NCI-H1417 (cell line): ENCODE results near the gene FRAT2.
"Not testable (repeated sequence)": the region's sequence is repeated elsewhere in the genome, so short reads cannot be mapped to it uniquely, and the experiment has no call there.

Source experiments
- DNase-seq, 3 experiments: peaks; one replicate each; lab custom pipeline; 2025; lab: John Stamatoyannopoulos, UW

Gene FRAT2

DNA sequence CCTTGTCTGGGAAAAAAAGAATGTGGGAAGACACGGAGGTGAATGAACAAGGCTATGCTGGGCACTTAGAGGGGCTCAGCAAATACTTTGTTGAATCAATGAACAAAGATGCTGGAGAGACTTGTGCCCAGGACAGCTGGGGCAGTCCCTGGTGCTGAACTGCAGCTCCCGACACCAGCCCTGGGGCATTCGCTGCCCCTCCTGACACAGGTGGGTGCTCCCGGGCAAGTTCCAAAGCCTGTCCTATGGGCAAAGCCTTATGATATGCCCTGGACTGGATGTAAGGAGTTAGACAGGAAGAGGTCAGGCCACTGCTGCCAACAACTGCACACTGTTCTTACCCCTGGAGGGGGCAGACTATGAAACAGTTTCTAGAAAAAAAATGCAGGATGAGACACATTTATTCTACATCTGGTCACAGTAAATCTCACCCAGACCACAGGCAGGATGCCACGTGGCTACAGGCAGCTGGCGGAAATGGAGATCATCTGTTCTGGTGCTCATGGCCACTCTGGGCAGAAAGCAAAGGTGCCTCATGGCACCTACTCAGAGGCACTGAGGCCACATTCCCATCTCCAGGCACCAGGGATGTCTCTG lies 21.9 kb upstream of the FRAT2 start:
- no peak for DNase-seq

DNA sequence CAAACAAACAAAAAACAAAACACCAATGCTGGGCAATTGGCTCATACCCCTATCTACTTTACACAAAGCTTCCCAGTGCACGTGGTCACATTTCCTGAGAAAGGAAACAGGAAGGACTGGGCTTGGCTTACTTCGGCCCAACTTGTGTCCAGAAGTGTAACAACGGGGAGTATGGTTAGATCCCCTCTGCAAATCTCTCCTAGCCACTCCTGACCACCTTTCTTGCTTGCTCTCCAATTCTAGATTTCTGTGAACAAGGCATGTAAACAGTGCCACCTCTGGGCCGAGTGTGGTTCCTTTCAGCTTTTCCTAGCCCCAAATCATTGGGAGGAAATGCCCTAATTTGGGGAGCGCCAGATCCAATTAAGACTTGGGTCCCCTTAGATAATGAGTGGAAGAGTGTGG lies 21.0 kb upstream of the FRAT2 start:
- peak in 1 of 3 experiments; percentile 13 for DNase-seq

DNA sequence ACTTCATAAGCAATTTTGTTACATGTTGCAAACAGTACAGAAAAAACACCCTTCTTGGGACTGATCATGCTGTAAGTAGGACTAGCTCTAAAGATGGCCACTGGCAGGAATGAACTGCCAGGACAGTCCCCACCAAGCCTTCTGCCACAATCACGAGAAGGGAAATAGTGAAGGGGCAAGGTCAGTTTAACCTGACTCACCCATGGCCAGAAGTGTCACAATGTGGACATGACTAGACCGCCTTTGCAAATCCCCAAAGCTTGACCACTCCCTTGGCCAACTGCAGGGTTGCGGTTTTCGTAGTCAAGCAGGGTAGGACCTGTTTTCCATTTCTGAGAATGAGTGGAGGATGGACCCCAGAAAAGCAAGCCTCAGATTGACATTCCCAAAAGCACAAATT lies 19.4 kb upstream of the FRAT2 start:
- no peak for DNase-seq

DNA sequence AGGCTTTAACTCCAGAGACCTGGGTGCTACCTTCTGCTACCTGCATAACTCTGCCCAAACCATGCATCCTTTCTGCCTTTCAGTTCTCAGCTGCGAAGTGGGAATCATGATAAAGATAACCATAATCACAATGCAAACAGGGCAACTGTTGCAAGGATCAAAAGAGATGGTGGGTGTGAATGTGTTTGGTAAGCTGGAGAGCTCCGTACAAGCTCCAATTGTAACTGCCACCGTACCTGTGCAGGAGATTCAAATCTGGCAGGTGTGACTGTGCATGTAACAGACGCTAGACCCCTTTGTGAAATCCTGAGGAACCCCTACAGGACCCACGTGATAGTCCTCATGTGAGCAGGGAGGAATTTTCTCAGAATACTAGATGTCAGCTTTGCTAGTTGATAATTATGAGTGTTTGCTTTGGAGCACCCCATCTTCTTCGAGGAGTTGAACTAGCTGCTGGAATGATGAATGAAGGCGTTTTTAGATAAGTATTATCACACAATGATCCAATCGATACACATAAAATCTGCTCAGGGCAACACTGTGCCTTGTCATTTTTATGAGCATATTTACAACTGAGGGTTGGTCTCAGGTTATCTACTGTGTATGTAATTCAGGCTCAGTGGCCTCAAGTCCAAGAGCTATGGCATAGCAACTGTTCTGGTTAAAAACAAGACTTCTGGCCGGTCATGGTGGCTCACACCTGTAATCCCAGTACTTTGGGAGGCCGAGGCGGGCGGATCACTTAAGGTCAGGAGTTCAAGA lies 15.4 kb upstream of the FRAT2 start:
- no peak for DNase-seq

DNA sequence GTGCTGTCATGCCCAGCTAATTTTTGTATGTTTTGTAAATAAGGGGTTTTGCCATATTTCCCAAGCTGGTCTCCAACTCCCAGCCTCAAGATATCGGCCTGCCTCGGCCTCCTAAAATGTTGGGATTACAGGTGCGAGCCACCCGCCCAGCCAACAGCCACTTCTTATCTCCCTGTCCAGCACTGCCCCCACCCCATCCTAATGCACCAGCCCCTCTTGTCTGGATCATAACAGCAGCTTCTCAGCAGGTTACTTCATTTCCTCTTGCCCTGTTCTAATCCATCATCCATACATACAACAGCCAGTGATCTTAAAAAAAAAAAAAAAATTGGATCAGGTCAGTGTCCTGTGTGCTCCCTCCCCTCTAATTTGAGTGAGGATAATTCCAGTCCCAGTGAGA lies 12.8 kb upstream of the FRAT2 start:
- no peak for DNase-seq

DNA sequence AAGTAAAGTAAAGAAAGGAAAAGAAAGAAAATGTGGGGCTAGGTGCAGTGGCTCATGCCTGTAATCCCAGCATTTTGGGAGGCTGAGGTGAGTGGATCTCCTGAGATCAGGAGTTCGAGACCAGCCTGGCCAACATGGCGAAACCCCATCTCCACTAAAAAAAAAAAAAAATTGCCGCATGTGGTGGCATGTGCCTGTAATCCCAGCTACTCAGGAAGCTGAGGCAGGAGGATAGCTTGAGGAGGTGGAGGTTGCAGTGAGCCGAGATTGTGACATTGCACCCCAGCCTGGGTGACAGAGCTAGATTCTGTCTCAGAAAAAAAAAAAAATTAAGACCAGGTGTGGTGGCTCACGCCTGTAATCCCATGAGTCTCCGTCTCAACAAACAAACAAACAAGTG lies 9.1 kb upstream of the FRAT2 start:
- not testable (repeated sequence) for DNase-seq

DNA sequence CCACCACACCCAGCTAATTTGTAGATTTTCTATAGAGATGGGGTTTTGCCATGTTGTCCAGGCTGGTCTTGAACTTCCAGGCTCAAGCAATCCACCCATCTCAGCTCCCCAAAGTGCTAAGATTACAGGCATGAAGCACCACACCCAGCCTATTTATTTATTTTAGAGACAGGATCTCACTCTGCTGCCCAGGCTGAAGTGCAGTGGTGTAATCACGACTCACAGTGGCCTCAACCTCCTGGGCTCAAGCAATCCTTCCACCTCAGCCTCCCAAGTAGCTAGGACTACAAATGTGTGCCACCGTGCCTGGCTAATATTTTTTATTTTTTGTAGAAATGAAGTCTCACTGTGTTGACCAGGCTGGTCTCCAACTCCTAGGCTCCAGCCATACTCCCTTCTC lies 6.9 kb upstream of the FRAT2 start:
- DNase-seq, result no peak

DNA sequence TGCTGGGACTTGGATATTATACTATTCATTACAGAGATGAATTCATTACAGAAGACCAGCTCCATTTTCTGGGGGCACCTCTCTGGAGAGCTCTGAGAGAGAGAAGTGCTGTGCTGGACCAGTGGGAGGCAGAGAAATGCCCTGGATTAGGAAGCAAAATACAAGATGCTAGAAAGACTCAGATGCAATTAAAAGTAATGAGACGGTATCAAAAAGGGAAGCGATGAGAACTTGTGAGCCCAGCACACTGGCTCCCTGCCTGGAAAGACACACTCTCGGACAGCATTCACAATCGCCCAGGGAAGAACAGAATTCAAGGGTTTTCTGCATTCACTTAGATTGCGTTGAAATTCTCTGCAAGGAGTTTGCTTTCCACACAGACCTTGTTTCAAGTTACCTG lies 3.5 kb upstream of the FRAT2 start:
- no peak for DNase-seq

DNA sequence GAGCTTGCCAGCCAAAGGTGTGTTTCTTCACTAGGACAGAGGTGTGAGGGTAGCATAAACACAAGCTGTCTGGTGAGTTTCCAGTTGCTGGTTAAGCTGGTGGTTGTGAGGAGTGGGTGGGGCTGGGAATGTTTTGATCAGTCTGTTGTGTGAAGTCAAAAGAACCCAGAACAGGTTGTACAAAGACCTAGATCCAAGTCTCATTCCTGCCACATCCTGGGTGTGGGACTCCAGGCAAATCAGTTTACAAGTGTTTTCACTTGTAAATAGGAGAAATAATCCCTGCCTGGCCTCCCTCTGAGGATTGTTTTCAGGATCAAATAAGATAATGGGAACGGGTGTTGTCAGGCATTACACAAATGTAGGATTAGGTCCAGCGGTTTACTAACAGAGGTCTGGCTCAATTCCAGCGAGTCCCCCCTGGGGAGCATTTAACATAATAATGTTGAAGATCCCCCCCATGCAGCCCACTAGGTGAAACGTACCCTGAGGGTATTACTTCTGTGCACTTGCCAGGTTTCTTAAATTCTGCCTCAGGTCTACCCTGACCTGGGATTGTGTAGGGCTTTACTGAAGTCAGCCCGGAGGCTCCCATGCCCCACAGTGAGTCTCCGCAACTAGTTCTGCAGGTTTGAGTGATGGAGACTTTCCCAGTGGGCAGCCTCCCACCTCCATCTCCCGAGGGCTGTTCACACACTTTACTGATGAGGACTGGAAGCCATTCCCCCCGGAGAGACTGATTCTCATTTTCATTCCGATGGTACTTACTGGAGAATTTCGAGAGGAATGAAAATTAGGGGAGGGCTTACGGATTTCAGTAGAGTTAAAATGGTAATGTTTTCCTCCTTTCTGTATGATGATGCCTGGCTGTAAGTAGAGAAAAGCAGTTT lies 2.7 kb upstream of the FRAT2 start:
- peak in 2 of 3 experiments; percentile 55 to 81 for DNase-seq

DNA sequence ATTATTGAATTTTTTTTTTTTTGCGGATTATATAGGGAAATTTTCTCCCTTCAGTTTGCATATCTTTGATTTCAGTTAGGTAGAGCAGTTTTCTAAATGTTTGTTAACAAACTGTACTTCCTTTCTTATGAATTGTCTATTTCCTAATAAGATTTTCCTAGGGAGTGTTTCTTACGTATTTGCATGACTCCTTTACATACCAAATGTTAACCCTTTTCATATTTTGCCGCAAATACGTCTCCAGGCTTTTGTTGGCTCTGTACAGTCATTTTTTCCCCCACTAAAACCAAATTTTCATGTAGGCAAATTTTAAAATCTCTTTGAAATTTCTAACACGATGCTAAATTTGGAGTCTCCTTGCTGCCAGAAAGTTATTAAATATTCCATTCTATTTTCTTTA lies 1.9 kb upstream of the FRAT2 start:
- DNase-seq, result peak in 1 of 3 experiments; percentile 27

DNA sequence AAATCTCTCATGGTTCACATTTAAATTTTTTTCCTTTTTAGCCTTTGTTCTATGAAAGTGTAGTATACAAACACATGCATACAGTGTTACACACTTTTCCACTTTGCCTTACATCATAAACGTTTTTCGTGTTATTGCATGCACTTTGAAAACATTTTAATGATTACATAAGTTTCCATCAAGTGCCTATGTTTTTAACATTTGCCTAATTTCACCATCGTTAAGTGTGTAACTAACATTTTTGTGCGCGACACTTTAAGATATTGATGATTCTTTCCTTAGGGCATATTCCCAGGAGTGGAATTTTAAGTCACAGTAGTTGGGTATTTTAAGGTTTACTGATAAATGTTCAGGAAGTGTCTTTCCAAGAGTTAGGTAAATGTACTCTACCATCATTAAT lies 1.5 kb upstream of the FRAT2 start:
- peak in 1 of 3 experiments; percentile 5 for DNase-seq

DNA sequence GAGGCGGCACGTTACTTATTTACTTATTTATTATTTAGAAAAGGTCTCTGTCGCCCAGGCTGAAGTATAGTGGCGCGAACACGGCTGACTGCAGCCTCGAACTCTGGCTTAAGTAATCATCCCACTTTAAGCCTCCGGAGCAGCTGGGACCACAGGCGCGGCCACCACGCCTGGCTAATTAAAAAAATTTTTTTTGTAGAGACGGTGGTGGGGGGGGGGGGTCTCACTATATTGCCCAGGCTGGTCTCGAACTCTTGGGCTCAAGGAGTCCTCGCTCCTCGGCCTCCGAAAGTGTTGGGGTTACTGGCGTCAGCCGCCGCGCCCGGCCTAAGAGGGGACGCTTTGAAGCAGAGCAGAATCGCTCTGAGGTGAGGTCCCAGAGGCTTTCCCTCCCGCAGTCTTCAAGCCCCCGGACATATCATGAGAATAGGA lies 675 bp upstream of the FRAT2 start:
- DNase-seq, result no peak

DNA sequence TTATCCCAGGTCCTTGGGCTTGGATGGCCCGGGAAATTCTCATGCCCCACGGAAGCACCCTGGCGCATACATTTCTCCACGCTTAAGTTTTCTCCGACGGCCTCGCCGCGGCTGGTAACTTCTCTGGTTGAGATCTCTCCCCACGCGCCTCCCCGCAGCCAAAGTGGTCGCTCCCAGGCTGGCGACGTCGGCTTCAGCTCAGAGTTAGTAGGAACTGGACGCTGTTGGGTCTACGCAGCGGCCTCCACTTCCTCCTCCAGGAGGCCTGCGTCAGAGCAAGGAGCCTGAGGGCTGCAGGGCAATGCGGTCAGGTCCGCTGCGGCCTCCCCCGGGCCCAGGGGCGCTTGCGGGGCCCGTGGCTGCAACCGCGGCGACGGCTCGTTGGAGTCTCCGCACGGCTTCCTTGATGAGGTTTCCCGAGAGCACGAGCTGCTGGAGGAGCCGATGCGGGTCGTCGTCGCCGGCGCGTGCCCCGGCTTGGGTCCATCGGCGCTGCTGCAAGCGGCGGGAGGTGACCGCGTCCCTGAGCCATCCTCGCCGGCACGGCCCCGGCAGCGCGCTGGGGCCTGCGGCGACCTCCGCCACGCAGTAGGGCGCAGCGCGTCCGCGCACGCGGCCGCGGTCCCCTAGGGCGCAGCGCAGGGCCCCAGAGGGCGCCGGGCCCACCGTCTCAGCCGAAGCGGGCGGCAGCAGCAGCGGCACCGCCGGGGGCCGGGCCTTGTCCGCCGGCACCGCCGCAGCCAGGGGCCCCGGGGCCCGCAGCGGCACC lies 744 bp downstream of the FRAT2 start:
- DNase-seq, result peak; percentile 8 to 66 (median 62)

DNA sequence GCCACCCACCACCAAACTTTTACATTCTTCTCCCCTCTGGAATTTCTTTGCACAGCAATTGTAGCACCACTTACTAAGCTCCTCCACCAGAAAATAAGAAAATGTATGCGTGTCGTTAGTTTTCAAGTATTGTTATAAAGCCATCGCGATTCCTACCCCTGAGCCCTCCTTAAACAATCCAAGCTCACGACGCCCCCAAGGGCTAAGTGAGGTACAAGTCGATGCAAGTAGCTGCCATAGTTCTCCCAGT lies 1.3 kb downstream of the FRAT2 start:
- peak in 1 of 3 experiments; percentile 62 for DNase-seq

DNA sequence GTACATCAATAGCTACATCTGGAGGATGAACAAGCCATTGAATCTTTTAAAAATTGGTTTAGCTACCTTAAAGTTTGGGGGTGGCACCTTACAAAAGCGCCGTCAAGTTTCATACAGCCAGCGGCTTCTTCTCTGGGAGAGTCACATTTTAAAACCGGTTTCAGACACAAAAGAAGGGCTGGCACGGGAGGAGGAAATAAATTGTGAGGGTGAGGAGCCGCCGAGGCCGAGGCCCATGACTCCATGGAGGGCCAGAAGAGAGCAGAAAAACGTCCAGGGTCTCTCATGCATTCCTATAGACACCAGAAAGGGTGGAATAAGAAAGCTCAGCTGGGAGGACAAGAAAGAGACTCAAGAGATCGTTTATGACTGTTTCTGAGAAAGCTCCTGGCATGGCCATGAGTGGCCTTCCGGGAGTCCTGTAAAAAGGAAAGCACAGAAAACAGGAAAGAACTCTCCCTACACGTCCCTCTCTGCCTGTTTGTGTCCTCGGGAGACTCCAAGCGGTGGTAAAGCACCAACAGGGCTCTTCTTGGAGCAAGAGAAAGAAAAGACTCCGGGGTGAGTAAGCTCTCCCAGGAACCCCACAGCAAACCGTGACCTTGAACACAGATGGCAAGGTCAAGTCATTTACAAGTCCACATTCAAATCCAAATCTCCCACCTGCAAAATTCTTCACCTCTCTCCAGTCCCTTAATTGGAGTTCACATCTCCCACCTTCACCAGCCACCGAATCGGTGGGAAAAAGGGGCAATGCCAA lies 1.8 kb downstream of the FRAT2 start:
- DNase-seq, result peak; percentile 5 to 56 (median 7)

DNA sequence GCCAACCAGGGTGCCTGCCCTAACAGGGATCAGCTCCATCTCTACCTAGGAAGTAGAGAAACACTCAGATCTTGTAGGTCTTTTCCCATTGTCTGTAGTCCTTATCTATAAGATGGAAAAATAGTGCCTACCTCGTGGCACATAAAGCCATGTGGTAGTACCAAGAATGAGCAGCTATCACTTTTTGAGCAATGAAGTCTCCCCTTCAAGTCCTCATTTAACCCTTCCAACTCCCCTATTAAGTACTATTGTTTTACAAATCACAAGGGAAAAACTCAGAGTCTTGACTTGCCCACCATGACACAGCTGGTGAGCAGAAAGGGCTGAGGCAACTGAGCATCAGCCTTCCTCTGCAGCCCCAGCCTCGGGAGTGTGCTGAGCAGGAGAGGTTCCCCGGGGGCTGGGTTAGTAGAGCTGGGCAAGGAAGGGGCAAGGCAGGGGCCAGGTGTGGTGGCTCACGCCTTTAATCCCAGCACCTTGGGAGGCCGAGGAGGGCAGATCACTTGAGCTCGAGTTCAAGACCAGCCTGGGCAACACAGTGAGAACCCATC lies 3.3 kb downstream of the FRAT2 start:
- no peak for DNase-seq

DNA sequence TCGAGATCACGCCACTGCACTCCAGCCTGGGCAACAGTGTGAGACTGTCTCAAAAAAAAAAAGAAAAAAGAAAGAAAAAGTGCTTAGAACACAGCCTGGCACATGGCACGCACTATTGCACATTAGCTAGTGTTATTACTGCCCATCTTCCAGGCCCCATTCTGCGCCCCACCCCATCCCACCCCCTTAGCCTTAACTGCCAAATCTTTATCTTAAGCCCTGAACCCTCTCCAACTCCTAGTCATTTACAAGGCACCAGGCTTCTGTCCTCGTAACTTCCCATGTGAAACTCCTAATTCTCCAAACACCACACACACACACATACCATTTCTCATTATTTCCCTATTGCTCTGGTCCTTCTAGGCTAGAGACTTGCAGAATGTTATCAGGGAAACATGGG lies 4.8 kb downstream of the FRAT2 start:
- DNase-seq, result no peak

DNA sequence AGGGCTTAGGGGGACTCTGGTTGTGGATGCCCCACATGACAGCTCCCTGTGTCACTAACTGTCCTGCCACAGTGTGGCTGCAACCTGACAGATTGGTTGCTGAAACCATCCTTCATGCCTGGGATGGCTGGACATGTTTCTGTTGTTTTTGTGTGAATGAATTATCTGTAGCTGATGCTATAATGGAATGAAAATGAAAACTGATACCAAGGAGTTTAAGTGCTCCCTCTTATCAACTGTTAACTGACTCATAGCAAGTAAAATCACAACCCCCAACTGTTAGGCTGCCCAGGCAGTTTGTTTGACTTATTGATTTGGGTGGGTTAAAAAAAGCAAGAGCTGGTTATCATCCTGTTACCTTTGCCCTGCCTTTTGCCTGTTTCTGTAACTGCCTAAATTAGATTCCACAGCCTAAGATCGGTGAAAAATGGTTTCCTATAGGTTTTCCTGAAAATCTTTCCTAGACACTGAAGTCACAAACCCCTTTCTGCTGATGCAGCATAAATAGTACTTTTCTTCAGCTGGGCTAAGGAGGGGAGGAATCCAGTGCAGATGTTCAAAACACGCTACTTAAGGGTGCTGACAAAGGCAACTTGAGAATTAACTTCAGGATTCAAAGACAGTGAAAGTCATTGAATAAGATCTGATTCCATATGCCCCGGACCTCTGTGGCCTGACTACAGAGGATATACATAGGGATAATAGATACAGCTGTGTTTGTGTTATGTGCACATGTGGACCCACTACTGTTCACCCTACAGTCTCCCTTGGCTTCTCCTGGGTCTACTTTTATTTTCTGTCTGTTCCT lies 5.7 kb downstream of the FRAT2 start:
- no peak for DNase-seq

DNA sequence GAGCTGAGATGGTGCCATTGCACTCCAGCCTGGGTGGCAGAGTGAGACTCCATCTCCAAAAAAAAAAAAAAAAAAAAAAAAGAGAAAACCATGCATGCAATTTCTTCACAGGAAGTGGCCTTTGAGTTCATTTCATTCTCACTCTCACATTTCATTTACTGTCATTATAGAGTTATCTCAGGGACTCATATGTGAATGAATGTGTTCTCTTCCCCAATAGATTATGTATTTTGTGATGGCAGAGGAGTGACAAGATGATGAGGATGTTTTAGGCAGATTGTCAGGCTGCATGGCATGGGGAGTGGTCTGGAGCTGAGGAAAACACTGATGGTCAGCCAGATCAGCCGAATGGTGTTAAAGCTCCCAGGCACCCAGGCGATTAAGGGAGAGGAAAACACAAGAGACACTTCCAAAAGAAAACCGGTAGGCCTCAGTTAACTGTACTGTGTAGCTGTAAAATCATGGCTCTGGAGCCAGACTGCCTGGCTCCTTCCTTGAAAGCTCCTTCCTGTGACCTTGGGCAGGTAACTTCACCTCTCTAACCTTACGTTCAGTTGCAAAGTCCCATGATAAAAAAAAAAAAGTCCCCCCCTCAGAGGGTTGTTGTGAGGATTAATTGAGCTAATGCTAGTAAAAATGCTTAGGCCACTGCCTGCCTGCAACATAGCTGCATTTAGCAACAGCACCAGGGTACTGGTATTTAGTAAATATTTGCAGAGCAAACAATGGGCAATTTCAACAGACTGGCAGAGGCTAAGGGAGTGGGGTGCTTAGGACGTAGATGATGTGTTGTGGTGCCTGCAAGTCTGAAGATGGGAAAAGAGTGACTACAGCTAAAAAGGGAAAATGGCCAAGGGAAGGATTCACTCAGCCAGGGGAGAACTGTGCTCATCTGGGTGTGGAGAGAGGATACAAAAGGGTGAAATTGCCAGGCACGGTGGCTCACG lies 6.9 kb downstream of the FRAT2 start:
- peak in 2 of 3 experiments; percentile 21 to 59 for DNase-seq
